ENCODE measurements around the gene MAFG.

Gene MAFG

GRCh38 chr17:81909966-81910839 is 17.3 kb downstream of the MAFG start:
- DNase-seq: peak in 1 of 14 donors; percentile 18

GRCh38 chr17:81909231-81909630 is 18.3 kb downstream of the MAFG start:
- no peak for DNase-seq

- no peak for DNase-seq
Observed at GRCh38 chr17:81908793-81909192, 18.7 kb downstream of the MAFG start.

GRCh38 chr17:81907219-81908145 is 20.1 kb downstream of the MAFG start:
- peak in 1 of 14 donors; percentile 85 for DNase-seq

GRCh38 chr17:81906476-81907218 is 20.9 kb downstream of the MAFG start:
- DNase-seq: no peak

GRCh38 chr17:81905993-81906392 is 21.5 kb downstream of the MAFG start:
- no peak for DNase-seq

- no peak for DNase-seq
Observed at GRCh38 chr17:81905424-81905875, 22.1 kb downstream of the MAFG start.

- no peak for DNase-seq
Observed at GRCh38 chr17:81904600-81905423, 22.7 kb downstream of the MAFG start.

- DNase-seq: no peak
Observed at GRCh38 chr17:81903896-81904599, 23.5 kb downstream of the MAFG start.

GRCh38 chr17:81903415-81903831 is 24.1 kb downstream of the MAFG start:
- DNase-seq: no peak

GRCh38 chr17:81902653-81903414 is 24.7 kb downstream of the MAFG start:
- no peak for DNase-seq

- peak in 2 of 14 donors; percentile 22 to 49 for DNase-seq
Observed at GRCh38 chr17:81902023-81902652, 25.4 kb downstream of the MAFG start, which contains the start of gene NPB. Gene NPB, plus strand, starts transcription at chr17:81902238. Its CDS starts 40 bp downstream, at chr17:81902278.

- DNase-seq: no peak
Observed at GRCh38 chr17:81901167-81902022, 26.1 kb downstream of the MAFG start.

GRCh38 chr17:81900181-81900820 is 27.2 kb downstream of the MAFG start:
- DNase-seq: no peak

GRCh38 chr17:81899514-81900166 is 27.9 kb downstream of the MAFG start:
- no peak for DNase-seq

- DNase-seq: no peak
Observed at GRCh38 chr17:81898885-81899284, 28.6 kb downstream of the MAFG start.

Data from C1 segment of cervical spinal cord (tissue), 14 donors.